Omental fat pad (tissue), 4 donors: ENCODE results near the gene FMNL1. TPM values are rescaled to one million over a fixed set of nuclear protein-coding genes. Genes with fewer than 3 reads are reported as not detected.

Experiments used
- ATAC-seq: fragments of 150-250 bp; one replicate; pipeline ENCODE4 v1.9.1; 2016; ENCODE audit warnings: mild to moderate bottlenecking, moderate library complexity; ENCODE audit not compliant: low FRiP score
- DNase-seq: peaks from one replicate; pipeline ENCODE4 v3.0.0-alpha.2; 2019; ENCODE audit warnings: low spot score
- total RNA-seq, 4 donors: library from RNA; depleted of rRNA; stranded (reverse); fragments of >200 nt; gene quantifications; one replicate each; pipeline ENCODE4 v1.1.0, GENCODE V29; 2016
- TF ChIP-seq, protein P1 (sequence below), 3 donors: fragments of 450-650 bp; IDR thresholded peaks; one replicate each; pipeline ENCODE4 v1.5.1; 2016 to 2017; ENCODE audit warnings: antibody characterized with exemption in 3 of 3, mild to moderate bottlenecking in 3 of 3, moderate library complexity in 2 of 3

Gene FMNL1
- total RNA-seq, 4 donors from 2014 or later: 19.7 to 56.4 (median 38.8) TPM

DNA sequence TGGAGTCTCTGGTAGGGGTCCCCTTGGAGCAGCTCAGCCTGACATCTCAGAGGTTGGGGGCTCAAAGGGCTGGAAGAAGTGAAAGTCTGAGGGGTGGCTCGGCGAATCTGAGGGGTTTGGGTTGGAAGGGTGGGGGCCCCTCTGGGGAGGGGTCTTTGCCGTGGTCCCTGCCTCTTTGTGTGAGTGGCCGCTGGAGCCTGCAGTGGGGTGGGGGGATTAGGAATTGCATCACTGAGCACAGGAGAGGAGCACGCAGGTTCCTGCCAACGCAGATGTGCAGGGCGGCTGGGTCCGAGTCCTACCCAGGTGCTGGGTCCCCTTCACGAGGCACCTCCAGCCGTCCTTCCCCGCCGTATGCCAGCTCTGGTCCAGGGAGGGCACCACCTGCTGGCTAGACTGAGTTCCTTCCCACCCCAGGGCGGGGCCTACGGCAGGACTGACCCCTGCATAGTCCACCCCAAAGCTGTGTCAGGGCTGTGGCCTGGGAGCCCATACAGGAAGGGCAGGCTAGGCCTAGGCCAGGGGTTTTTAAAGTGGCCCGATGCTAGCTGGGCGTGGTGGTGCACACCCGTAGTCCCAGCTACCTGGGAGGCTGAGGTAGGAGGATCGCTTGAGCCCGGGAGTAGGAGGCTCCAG lies 9.9 kb downstream of the FMNL1 start:
- ATAC-seq: no peak
- TF ChIP-seq, protein P1, sequence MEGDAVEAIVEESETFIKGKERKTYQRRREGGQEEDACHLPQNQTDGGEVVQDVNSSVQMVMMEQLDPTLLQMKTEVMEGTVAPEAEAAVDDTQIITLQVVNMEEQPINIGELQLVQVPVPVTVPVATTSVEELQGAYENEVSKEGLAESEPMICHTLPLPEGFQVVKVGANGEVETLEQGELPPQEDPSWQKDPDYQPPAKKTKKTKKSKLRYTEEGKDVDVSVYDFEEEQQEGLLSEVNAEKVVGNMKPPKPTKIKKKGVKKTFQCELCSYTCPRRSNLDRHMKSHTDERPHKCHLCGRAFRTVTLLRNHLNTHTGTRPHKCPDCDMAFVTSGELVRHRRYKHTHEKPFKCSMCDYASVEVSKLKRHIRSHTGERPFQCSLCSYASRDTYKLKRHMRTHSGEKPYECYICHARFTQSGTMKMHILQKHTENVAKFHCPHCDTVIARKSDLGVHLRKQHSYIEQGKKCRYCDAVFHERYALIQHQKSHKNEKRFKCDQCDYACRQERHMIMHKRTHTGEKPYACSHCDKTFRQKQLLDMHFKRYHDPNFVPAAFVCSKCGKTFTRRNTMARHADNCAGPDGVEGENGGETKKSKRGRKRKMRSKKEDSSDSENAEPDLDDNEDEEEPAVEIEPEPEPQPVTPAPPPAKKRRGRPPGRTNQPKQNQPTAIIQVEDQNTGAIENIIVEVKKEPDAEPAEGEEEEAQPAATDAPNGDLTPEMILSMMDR (IDR thresholded peaks at IDR 0.05): no peak
- no peak for DNase-seq

DNA sequence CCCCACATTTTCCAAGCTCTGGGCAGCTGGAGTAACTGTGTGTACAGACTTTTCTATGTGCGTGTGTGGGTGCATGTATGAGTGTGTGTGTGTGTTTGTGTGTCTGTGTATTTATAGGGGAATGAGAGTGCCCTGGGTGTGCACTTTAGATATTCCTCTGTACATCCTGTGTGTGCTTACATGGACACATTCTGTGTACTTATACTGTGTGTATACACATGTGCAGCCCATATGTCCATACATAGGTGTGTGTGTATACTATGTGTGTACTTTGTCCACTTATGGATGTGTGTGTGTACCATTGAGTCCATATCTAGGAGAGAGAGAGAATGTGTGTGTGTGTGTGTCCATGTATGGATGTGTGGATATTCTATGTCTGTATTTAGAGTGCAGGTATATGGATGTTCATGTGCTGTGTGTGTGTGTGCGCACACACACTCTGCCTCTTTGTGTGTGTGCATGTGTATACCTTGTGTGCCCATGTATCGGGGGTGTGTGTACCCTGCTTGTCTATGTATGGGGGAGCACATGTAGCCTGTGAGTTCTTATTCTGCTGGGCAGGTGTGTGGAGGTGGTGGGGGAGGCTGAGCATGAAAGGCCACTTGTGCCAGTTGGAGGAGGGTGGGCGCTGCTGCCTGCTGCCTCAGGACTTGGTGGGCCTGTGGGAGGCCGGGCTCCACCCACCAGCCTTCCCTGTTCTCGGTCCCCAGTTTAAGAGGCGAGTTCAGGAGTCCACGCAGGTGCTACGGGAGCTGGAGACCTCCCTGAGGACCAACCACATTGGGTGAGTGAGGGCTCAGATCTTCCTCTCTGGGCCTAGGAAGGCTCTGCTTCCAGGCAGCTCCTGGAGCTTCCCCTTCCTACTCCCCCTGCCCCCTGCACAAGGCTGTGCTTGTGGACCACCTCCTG lies 11.1 kb downstream of the FMNL1 start:
- TF ChIP-seq, protein P1 (IDR thresholded peaks at IDR 0.05): no peak
- no peak for DNase-seq
- no peak for ATAC-seq

DNA sequence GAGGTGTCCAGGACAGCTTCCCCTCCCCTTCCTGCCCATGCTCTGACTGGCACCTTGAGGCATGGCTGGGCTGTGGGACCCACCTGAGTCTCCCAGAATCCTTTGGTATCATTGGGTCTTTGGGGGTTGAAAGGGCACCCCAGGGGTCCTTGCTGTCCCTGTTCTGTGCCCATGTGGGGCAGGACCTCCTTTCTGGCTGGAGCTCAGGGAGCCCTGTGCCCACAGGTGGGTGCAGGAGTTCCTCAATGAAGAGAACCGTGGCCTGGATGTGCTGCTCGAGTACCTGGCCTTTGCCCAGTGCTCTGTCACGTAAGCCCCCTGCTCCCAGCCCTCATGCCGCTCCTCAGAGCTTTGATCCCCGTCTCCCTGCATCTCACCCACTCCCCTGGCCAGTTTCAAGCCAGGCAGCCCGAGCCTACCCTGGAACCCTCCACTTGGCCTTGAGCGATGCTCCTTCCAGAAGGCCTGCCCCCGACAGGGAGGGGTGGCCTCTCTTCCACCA lies 11.8 kb downstream of the FMNL1 start:
- TF ChIP-seq, protein P1 (IDR thresholded peaks at IDR 0.05): no peak
- ATAC-seq (no peak), DNase-seq (no peak)

DNA sequence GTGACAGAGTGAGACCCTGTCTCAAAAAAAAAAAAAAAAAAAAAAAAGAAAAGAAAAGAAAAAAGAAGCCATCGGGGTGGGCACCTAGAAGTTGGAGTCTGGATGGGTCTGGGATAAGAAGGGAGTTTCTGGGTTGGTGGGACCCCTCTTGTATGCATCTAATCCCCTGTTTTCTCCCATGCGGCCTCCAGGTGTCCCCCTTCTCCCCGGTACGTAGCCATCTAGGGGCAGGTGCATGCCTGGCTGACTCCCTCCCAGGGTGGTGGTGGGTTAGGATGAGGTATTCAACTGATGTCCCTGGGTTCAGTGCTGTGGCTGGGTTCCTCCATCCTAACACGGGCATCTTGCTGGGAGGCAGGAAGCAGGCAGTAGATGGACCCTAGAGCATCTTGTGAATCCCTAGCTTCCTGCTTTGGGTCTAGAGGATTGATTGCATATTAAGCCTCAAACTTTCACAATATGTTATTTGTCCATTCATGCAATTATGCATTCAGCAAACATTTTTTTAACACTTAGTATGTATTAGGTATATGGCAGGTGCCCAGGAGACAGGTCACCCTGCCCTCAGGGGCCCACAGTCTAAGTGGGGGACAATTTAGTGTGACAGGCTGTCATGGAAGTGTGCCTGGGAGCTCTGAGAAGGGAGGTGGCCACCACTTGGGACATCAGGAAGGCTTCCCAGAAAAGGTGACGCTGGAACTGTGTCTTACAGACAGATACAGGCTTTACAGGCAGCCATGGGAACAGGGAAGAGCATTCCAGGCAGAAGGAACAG lies 13.1 kb downstream of the FMNL1 start:
- TF ChIP-seq, protein P1 (IDR thresholded peaks at IDR 0.05): no peak
- DNase-seq: no peak
- ATAC-seq: no peak

DNA sequence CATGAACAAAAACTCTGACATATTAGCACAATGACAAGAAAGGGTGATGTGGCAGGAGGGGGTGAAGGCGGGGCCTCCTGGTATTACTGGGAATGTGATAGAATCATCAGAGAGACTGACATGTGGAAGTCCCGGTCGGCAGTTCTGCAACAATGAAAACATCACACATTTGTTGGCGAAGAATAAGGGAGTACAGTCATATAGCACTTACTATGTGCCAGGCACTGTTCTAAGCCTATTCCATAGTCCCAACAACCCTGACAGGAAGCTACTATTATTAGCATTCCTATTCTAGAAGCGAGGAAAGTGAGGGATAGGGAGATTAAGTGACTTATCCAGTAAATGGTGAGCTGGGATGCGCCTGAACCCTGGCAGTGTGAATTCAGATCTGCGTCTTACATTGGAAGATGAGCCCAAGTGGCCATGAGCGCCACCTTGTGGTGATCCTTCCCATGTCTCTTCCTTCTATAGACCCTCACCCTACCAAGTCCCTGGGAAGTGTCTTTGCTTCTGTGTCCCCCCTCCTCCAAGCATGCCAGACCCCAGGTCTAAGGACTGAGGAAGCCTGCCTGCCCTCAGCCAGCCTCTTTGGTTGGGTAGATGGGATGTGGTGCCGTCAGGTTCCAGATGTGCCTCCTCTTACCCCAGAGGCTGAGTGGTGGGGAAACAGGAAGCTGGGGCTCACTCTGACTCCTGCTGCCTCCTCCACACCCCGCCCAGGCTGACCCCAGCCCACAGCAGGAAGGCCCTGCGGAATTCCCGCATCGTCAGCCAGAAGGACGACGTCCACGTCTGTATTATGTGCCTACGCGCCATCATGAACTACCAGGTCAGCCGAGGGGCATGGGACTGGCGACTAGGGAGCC lies 14.0 kb downstream of the FMNL1 start:
- ATAC-seq: no peak
- DNase-seq: peak; percentile 92
- TF ChIP-seq, protein P1 (IDR thresholded peaks at IDR 0.05): peak in 1 of 3 donors; percentile 27

DNA sequence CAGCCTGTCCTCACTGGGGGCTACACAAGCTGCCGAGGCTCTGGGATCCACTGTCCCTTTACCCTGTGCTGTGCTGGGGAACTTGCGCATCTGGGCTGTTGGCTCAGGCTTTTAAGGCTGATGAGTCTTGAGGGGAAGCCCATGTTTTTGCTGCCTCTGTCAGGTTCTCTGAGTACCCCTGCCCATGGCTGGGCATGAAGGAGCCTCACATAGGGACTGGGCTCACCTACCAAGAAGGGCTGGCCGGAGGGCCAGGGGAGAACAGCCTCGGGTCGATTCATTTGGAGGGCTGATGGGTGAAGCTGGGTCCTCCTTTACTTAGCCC lies 14.6 kb downstream of the FMNL1 start:
- ATAC-seq (no peak), DNase-seq (no peak)
- TF ChIP-seq, protein P1 (IDR thresholded peaks at IDR 0.05): no peak
